H9 (cell line): Measurements from ENCODE around the gene WDR74. TPM values are rescaled to one million over a fixed set of nuclear protein-coding genes. Genes with fewer than 3 reads are reported as not detected.

Experiments used
- DNase-seq: peaks from one replicate; pipeline ENCODE4 v3.0.0-alpha.2; 2017
- H2AFZ ChIP-seq: one replicate; pipeline ENCODE4 v1.6.1; 2013; ENCODE audit warnings: mild to moderate bottlenecking, low read length, control low read depth, moderate library complexity
- H2AK5ac ChIP-seq: 2 replicates; pipeline ENCODE4 v1.6.1; 2013; ENCODE audit warnings: low read length, control low read depth, mixed read lengths; ENCODE audit not compliant: insufficient read length
- H2BK120ac ChIP-seq: one replicate; pipeline ENCODE4 v1.6.1; 2013; ENCODE audit warnings: low read depth, mild to moderate bottlenecking, low read length, control low read depth, inconsistent platforms; ENCODE audit not compliant: poor library complexity, severe bottlenecking
- H2BK12ac ChIP-seq: 2 replicates; pipeline ENCODE4 v1.6.1; 2013; ENCODE audit warnings: low read length, control low read depth, mixed read lengths, low read depth; ENCODE audit not compliant: insufficient read length
- H2BK15ac ChIP-seq: 2 replicates; pipeline ENCODE4 v1.6.1; 2013; ENCODE audit warnings: low read depth, low read length, control low read depth
- H2BK20ac ChIP-seq: one replicate; pipeline ENCODE4 v1.6.1; 2013; ENCODE audit warnings: low read depth, mild to moderate bottlenecking, low read length, control low read depth, inconsistent platforms; ENCODE audit not compliant: poor library complexity, severe bottlenecking
- H2BK5ac ChIP-seq: 2 replicates; pipeline ENCODE4 v1.6.1; 2013; ENCODE audit warnings: low read length, control low read depth, mixed read lengths; ENCODE audit not compliant: insufficient read length
- H3K14ac ChIP-seq: 2 replicates; pipeline ENCODE4 v1.6.1; 2013; ENCODE audit warnings: low read length, control low read depth; ENCODE audit not compliant: insufficient read depth
- H3K18ac ChIP-seq: 2 replicates; pipeline ENCODE4 v1.6.1; 2013; ENCODE audit warnings: low read depth, mild to moderate bottlenecking, mixed read lengths, low read length, control low read depth; ENCODE audit not compliant: insufficient read length
- H3K23ac ChIP-seq: 2 replicates; pipeline ENCODE4 v1.6.1; 2013; ENCODE audit warnings: low read length, control low read depth, mixed read lengths, low read depth; ENCODE audit not compliant: insufficient read length
- H3K23me2 ChIP-seq: 2 replicates; pipeline ENCODE4 v1.6.1; 2013; ENCODE audit warnings: low read depth, mild to moderate bottlenecking, mixed read lengths, low read length, control low read depth; ENCODE audit not compliant: insufficient read length, poor library complexity, severe bottlenecking
- H3K27ac ChIP-seq: 2 replicates; pipeline ENCODE4 v1.5.1; 2013; ENCODE audit warnings: low read length, control low read depth, mixed read lengths, low read depth; ENCODE audit not compliant: insufficient read length
- H3K27me3 ChIP-seq: 2 replicates; pipeline ENCODE4 v1.6.1; 2013; ENCODE audit warnings: low read length, control low read depth, inconsistent platforms; ENCODE audit not compliant: insufficient read depth
- H3K4ac ChIP-seq: 2 replicates; pipeline ENCODE4 v1.6.1; 2013; ENCODE audit warnings: low read depth, mild to moderate bottlenecking, control low read depth, inconsistent platforms, low read length, moderate library complexity
- H3K4me1 ChIP-seq: 2 replicates; pipeline ENCODE4 v1.6.1; 2013; ENCODE audit warnings: low read length, control low read depth, inconsistent platforms; ENCODE audit not compliant: insufficient read depth
- H3K4me2 ChIP-seq: 2 replicates; pipeline ENCODE4 v1.6.1; 2013; ENCODE audit warnings: low read length, control low read depth, mixed read lengths; ENCODE audit not compliant: insufficient read length, insufficient read depth
- H3K56ac ChIP-seq: 2 replicates; pipeline ENCODE4 v1.6.1; 2013; ENCODE audit warnings: low read depth, mild to moderate bottlenecking, mixed read lengths, low read length, control low read depth; ENCODE audit not compliant: insufficient read length
- H3K79me1 ChIP-seq: 2 replicates; pipeline ENCODE4 v1.6.1; 2013; ENCODE audit warnings: low read depth, mild to moderate bottlenecking, moderate library complexity, low read length, control low read depth, inconsistent platforms; ENCODE audit not compliant: insufficient read depth, poor library complexity, severe bottlenecking
- H3K79me2 ChIP-seq: 2 replicates; pipeline ENCODE4 v1.6.1; 2013; ENCODE audit warnings: low read length, control low read depth, inconsistent platforms; ENCODE audit not compliant: insufficient read depth
- H3K9ac ChIP-seq: 2 replicates; pipeline ENCODE4 v1.6.1; 2013; ENCODE audit warnings: low read length, control low read depth, mixed read lengths; ENCODE audit not compliant: insufficient read length; ENCODE audit errors: extremely low read depth
- H3K9me3 ChIP-seq: one replicate; pipeline ENCODE4 v1.6.1; 2013; ENCODE audit warnings: low read depth, low read length, inconsistent platforms; ENCODE audit not compliant: control insufficient read depth
- H3T11ph ChIP-seq: one replicate; pipeline ENCODE4 v1.6.1; 2013; ENCODE audit warnings: mild to moderate bottlenecking, low read length, control low read depth, inconsistent platforms
- H4K20me1 ChIP-seq: one replicate; pipeline ENCODE4 v1.6.1; 2013; ENCODE audit not compliant: control insufficient read depth, insufficient read length, insufficient read depth
- H4K5ac ChIP-seq: 2 replicates; pipeline ENCODE4 v1.6.1; 2013; ENCODE audit warnings: low read depth, mild to moderate bottlenecking, mixed read lengths, low read length, control low read depth; ENCODE audit not compliant: insufficient read length
- H4K8ac ChIP-seq: replicated peaks from 2 replicates; pipeline ENCODE4 v1.6.1; 2013; ENCODE audit warnings: low read length, control low read depth, mixed read lengths, low read depth; ENCODE audit not compliant: insufficient read length
- H4K91ac ChIP-seq: 2 replicates; pipeline ENCODE4 v1.6.1; 2013; ENCODE audit warnings: low read depth, mild to moderate bottlenecking, moderate library complexity, mixed read lengths, low read length, control low read depth; ENCODE audit not compliant: insufficient read length
- H3K27ac Mint-ChIP-seq, 3 experiments: 2 replicates in 2 of 3; 3 replicates in 1 of 3; pipeline ENCODE4 v1.8.0; 2020 to 2021; ENCODE audit warnings: mixed read lengths in 3 of 3, mild to moderate bottlenecking in 1 of 3, moderate library complexity in 1 of 3
- H3K27me3 Mint-ChIP-seq: 2 replicates; pipeline ENCODE4 v1.8.0; 2021; ENCODE audit warnings: low read depth, mild to moderate bottlenecking, moderate library complexity, mixed read lengths
- H3K36me3 Mint-ChIP-seq, 3 experiments: 2 replicates in 2 of 3; 3 replicates in 1 of 3; pipeline ENCODE4 v1.8.0; 2020 to 2021; ENCODE audit warnings: low read depth in 3 of 3, mixed read lengths in 3 of 3; ENCODE audit not compliant: insufficient read depth in 1 of 3
- H3K4me1 Mint-ChIP-seq, 2 experiments: 2 replicates each; pipeline ENCODE4 v1.8.0; 2020; ENCODE audit warnings: mixed read lengths in 2 of 2
- H3K4me3 Mint-ChIP-seq, 2 experiments: 2 replicates in 1 of 2; 3 replicates in 1 of 2; pipeline ENCODE4 v1.8.0; 2020 to 2021; ENCODE audit warnings: mild to moderate bottlenecking in 2 of 2, mixed read lengths in 2 of 2, moderate library complexity in 1 of 2
- H3K9me3 Mint-ChIP-seq, 2 experiments: 2 replicates in 1 of 2; 3 replicates in 1 of 2; pipeline ENCODE4 v1.8.0; 2020; ENCODE audit warnings: mild to moderate bottlenecking in 2 of 2, mixed read lengths in 2 of 2, moderate library complexity in 1 of 2
- WGBS: extraction: QIAGEN DNeasy Blood & Tissue Kit; methylation state at CpG from one replicate; pipeline ENCODE4 v1.1.7; 2013; ENCODE audit warnings: missing lambda C conversion rate, low lambda C conversion rate, mixed read lengths; ENCODE audit not compliant: insufficient read length; ENCODE audit errors: extremely low coverage; 5-methylcytosine and 5-hydroxymethylcytosine counted together
- total RNA-seq: library from RNA; stranded (reverse); gene quantifications from 2 replicates; pipeline ENCODE4 v1.2.1, GENCODE V29; 2021
- TF ChIP-seq, protein P1 (sequence below): fragments of 200-600 bp; sonication (generic); conservative IDR thresholded peaks from 3 replicates; pipeline ENCODE4 v1.8.0; 2021; ENCODE audit warnings: antibody characterized with exemption, mild to moderate bottlenecking

The WDR74 gene
- total RNA-seq, 1 experiment from 2014 or later, result 121 TPM

GRCh38 chr11:62880231-62880802, 40.9 kb upstream of the WDR74 start:
- no peak overlapping the region for H3K18ac ChIP-seq
- no peak overlapping the region for H2BK12ac ChIP-seq
- peak overlapping the region; percentile 13 for H3K9ac ChIP-seq
- no peak overlapping the region for H2BK20ac ChIP-seq
- H3K14ac ChIP-seq, result no peak overlapping the region
- peaks cover 40 to 54% of the 10 kb centered on the region in 2 experiments for H3K4me1 Mint-ChIP-seq
- H3K23me2 ChIP-seq, result peaks cover 15% of the 10 kb centered on the region
- H3K4me1 ChIP-seq, result no peaks in the 10 kb centered on the region; the same call in 1 of the 2 replicates
- peak overlapping the region; percentile 98 to 100 (median 98) for H3K27ac Mint-ChIP-seq
- H3K23ac ChIP-seq, result no peak overlapping the region
- H3K9me3 ChIP-seq, result no peaks in the 10 kb centered on the region
- no CpG with 5 or more reads among the region's 16 CpGs for WGBS
- H3K79me2 ChIP-seq, result peaks cover 7% of the 10 kb centered on the region; the same call in 1 of the 2 replicates
- peaks cover 5% of the 10 kb centered on the region for H3K27me3 Mint-ChIP-seq
- H2BK120ac ChIP-seq, result no peak overlapping the region
- no peak overlapping the region for H2AK5ac ChIP-seq
- H3K56ac ChIP-seq, result no peak overlapping the region
- peak overlapping the region; percentile 99 to 100 for H3K4me3 Mint-ChIP-seq
- H3T11ph ChIP-seq, result no peak overlapping the region
- H3K36me3 Mint-ChIP-seq, result peaks cover 57 to 85% (median 73%) of the 10 kb centered on the region in 3 experiments
- H3K27ac ChIP-seq, result peak overlapping the region; percentile 70
- H3K27me3 ChIP-seq, result no peaks in the 10 kb centered on the region
- no peak overlapping the region for H2BK15ac ChIP-seq
- no peak overlapping the region for H4K8ac ChIP-seq
- no peaks in the 10 kb centered on the region for H3K79me1 ChIP-seq
- H3K4ac ChIP-seq, result no peak overlapping the region
- DNase-seq, result no peak
- peak overlapping the region; percentile 41 for H3K4me2 ChIP-seq
- no peak overlapping the region for H2BK5ac ChIP-seq
- H4K91ac ChIP-seq, result no peak overlapping the region
- H3K9me3 Mint-ChIP-seq, result peaks cover 2 to 3% of the 10 kb centered on the region in 2 experiments; a peak in 3 of 5 replicates
- no peaks in the 10 kb centered on the region for H4K20me1 ChIP-seq
- TF ChIP-seq, protein P1, sequence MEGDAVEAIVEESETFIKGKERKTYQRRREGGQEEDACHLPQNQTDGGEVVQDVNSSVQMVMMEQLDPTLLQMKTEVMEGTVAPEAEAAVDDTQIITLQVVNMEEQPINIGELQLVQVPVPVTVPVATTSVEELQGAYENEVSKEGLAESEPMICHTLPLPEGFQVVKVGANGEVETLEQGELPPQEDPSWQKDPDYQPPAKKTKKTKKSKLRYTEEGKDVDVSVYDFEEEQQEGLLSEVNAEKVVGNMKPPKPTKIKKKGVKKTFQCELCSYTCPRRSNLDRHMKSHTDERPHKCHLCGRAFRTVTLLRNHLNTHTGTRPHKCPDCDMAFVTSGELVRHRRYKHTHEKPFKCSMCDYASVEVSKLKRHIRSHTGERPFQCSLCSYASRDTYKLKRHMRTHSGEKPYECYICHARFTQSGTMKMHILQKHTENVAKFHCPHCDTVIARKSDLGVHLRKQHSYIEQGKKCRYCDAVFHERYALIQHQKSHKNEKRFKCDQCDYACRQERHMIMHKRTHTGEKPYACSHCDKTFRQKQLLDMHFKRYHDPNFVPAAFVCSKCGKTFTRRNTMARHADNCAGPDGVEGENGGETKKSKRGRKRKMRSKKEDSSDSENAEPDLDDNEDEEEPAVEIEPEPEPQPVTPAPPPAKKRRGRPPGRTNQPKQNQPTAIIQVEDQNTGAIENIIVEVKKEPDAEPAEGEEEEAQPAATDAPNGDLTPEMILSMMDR, result no peak
- no peak overlapping the region for H2AFZ ChIP-seq
- H4K5ac ChIP-seq, result no peak overlapping the region
